K562 (cell line): ENCODE data around the gene PDPK1.

Experiments
- EP300 ChIP-seq: IDR thresholded peaks from 2 replicates; pipeline ENCODE4 v1.6.1; 2012; ENCODE audit warnings: low read length, improper control_type of control experiment
- FOXA1 ChIP-seq: fragments of 450-650 bp; IDR thresholded peaks from 2 replicates; pipeline ENCODE4 v1.6.1; 2016; ENCODE audit warnings: mild to moderate bottlenecking, borderline replicate concordance
- SREBF2 ChIP-seq: sonication (generic); formaldehyde crosslinking; IDR thresholded peaks from 2 replicates; pipeline ENCODE4 v1.4.0; 2020; ENCODE audit warnings: mild to moderate bottlenecking, missing genetic modification reagents
- ZNF224 ChIP-seq: sonication (generic); formaldehyde crosslinking; IDR thresholded peaks from 2 replicates; pipeline ENCODE4 v1.8.0; 2022; ENCODE audit warnings: mild to moderate bottlenecking, missing genetic modification reagents
- ZNF644 ChIP-seq: fragments of 200-800 bp; sonication (Bioruptor generic); IDR thresholded peaks from 2 replicates; pipeline ENCODE4 v1.6.1; 2016; ENCODE audit warnings: low read depth, missing genetic modification characterization, missing compliant biosample characterization
- TF ChIP-seq, protein P1 (sequence below), 3 experiments: fragments of 200-800 bp in 1 of 3; sonication (Bioruptor generic) in 1 of 3; sonication (generic) in 1 of 3; formaldehyde crosslinking in 1 of 3; IDR thresholded peaks; 2 replicates each; pipeline versions ENCODE4 v1.6.1 to v1.8.0; 2016 to 2022; ENCODE audit warnings: mild to moderate bottlenecking in 2 of 3, missing compliant biosample characterization in 2 of 3, missing genetic modification characterization in 2 of 3, missing genetic modification reagents in 1 of 3
- TF ChIP-seq, protein P2 (sequence below), 2 experiments: fragments of 450-650 bp; IDR thresholded peaks; 2 replicates each; pipeline ENCODE4 v1.6.1; 2016
- TF ChIP-seq, protein P3 (sequence below): IDR thresholded peaks from 3 replicates; pipeline ENCODE4 v1.6.1; 2011; ENCODE audit warnings: borderline replicate concordance, mild to moderate bottlenecking; ENCODE audit not compliant: insufficient read length, insufficient read depth
- TF ChIP-seq, protein P4 (sequence below), 3 experiments: IDR thresholded peaks in 2 of 3; conservative IDR thresholded peaks in 1 of 3; 2 replicates each; pipeline ENCODE4 v1.5.1; 2011 to 2012; ENCODE audit warnings: low read length in 3 of 3, mild to moderate bottlenecking in 3 of 3, control low read depth in 2 of 3, improper control_type of control experiment in 1 of 3, inconsistent platforms in 1 of 3, low read depth in 1 of 3, mixed read lengths in 1 of 3, moderate library complexity in 1 of 3; ENCODE audit not compliant: insufficient read depth in 2 of 3

DNA sequence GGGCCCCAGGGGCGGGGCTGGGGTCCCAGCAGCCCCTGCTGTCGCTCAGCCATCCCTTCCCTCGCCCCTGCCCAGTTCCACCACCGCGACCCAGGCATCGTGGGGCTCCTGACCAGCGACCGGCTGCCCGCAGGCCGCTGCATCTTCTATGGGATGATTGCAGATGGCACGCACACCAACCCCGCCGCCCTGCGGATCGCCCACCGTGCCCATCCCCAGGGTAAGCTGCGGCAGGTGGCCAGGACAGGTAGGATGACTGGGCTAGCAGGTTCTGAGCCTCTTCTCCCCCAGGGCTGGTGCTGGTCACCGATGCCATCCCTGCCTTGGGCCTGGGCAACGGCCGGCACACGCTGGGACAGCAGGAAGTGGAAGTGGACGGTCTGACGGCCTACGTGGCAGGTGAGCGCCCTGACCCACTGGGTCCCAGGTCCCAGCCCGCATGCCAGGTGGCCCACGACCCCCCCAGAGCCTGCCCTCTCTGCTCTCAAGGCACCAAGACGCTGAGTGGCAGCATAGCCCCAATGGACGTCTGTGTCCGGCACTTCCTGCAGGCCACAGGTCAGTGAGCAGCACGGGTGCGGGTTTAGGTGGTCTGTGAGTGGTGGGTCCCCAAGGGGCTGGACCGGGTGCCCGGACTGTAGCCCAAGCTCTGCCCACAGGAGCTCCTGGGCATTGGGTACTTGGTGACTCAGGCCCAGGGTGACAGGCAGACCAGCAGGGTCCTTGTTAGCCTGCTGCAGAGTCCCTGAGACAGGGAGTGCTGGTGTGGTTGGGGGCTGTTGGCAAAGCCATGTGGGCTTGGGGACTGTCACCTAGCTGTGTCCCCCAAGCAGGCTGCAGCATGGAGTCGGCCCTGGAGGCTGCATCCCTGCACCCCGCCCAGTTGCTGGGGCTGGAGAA lies 9.4 kb upstream of the PDPK1 start:
- no peak for TF ChIP-seq EP300
- no peak for TF ChIP-seq ZNF224 (CRISPR knock-in tag)
- no peak for TF ChIP-seq ZNF644 (tag)
- TF ChIP-seq, protein P1, sequence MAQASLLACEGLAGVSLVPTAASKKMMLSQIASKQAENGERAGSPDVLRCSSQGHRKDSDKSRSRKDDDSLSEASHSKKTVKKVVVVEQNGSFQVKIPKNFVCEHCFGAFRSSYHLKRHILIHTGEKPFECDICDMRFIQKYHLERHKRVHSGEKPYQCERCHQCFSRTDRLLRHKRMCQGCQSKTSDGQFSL (CRISPR knock-in tag; IDR thresholded peaks at IDR 0.05) = no peak
- TF ChIP-seq, protein P1 (tag; IDR thresholded peaks at IDR 0.05) = no peak
- no peak for TF ChIP-seq FOXA1
- TF ChIP-seq, protein P2, sequence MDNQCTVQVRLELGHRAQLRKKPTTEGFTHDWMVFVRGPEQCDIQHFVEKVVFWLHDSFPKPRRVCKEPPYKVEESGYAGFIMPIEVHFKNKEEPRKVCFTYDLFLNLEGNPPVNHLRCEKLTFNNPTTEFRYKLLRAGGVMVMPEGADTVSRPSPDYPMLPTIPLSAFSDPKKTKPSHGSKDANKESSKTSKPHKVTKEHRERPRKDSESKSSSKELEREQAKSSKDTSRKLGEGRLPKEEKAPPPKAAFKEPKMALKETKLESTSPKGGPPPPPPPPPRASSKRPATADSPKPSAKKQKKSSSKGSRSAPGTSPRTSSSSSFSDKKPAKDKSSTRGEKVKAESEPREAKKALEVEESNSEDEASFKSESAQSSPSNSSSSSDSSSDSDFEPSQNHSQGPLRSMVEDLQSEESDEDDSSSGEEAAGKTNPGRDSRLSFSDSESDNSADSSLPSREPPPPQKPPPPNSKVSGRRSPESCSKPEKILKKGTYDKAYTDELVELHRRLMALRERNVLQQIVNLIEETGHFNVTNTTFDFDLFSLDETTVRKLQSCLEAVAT (IDR thresholded peaks at IDR 0.05) = no peak
- no peak for TF ChIP-seq SREBF2
- TF ChIP-seq, protein P3, sequence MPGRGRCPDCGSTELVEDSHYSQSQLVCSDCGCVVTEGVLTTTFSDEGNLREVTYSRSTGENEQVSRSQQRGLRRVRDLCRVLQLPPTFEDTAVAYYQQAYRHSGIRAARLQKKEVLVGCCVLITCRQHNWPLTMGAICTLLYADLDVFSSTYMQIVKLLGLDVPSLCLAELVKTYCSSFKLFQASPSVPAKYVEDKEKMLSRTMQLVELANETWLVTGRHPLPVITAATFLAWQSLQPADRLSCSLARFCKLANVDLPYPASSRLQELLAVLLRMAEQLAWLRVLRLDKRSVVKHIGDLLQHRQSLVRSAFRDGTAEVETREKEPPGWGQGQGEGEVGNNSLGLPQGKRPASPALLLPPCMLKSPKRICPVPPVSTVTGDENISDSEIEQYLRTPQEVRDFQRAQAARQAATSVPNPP = no peak
- TF ChIP-seq, protein P4, sequence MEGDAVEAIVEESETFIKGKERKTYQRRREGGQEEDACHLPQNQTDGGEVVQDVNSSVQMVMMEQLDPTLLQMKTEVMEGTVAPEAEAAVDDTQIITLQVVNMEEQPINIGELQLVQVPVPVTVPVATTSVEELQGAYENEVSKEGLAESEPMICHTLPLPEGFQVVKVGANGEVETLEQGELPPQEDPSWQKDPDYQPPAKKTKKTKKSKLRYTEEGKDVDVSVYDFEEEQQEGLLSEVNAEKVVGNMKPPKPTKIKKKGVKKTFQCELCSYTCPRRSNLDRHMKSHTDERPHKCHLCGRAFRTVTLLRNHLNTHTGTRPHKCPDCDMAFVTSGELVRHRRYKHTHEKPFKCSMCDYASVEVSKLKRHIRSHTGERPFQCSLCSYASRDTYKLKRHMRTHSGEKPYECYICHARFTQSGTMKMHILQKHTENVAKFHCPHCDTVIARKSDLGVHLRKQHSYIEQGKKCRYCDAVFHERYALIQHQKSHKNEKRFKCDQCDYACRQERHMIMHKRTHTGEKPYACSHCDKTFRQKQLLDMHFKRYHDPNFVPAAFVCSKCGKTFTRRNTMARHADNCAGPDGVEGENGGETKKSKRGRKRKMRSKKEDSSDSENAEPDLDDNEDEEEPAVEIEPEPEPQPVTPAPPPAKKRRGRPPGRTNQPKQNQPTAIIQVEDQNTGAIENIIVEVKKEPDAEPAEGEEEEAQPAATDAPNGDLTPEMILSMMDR (IDR thresholded peaks at IDR 0.05 in 2 of 3, conservative IDR thresholded peaks at IDR 0.05 in 1 of 3; ENCODE audit: insufficient read depth in 2 of 3, low read depth in 1 of 3, low read length in 3 of 3) = no peak
